Transverse colon (tissue), 4 donors: Measurements from ENCODE around the gene CNKSR1. TPM values are rescaled to one million over a fixed set of nuclear protein-coding genes. Genes with fewer than 3 reads are reported as not detected.
A peak's percentile ranks its signal among the peaks of the same experiment; 100 is the strongest.

Source experiments
- DNase-seq: peaks from one replicate; pipeline ENCODE4 v3.0.0-alpha.2; 2019
- H3K27ac ChIP-seq, 4 donors: fragments of 200-600 bp; sonication (generic); 2 replicates each; pipeline ENCODE4 v1.5.1; 2016 to 2018; ENCODE audit warnings: inconsistent platforms in 4 of 4
- H3K27me3 ChIP-seq: fragments of 200-600 bp; sonication (generic); 2 replicates; pipeline ENCODE4 v1.5.1; 2017; ENCODE audit warnings: inconsistent platforms
- H3K36me3 ChIP-seq, 4 donors: fragments of 200-600 bp; sonication (generic); 2 replicates each; pipeline ENCODE4 v1.5.1; 2017 to 2019; ENCODE audit warnings: inconsistent platforms in 4 of 4
- H3K4me1 ChIP-seq, 4 donors: fragments of 200-600 bp; sonication (generic); 2 replicates each; pipeline ENCODE4 v1.5.1; 2017 to 2020; ENCODE audit warnings: inconsistent platforms in 4 of 4
- H3K4me3 ChIP-seq, 4 donors: fragments of 200-600 bp; sonication (generic); 1 replicate in 1 of 4; 2 replicates in 3 of 4; pipeline versions ENCODE4 v1.5.1 to v1.6.1; 2017 to 2019; ENCODE audit warnings: inconsistent platforms in 4 of 4
- H3K9me3 ChIP-seq, 2 donors: fragments of 200-600 bp; sonication (generic); 2 replicates each; pipeline ENCODE4 v1.5.1; 2017 to 2019; ENCODE audit warnings: inconsistent platforms in 2 of 2
- CTCF ChIP-seq, 5 experiments: fragments of 200-600 bp in 3 of 5; fragments of 450-650 bp in 2 of 5; sonication (generic) in 3 of 5; IDR thresholded peaks; 1 replicate in 2 of 5; 2 replicates in 3 of 5; pipeline ENCODE4 v1.5.1; 2016 to 2017; ENCODE audit warnings: antibody characterized with exemption in 5 of 5, inconsistent platforms in 3 of 5, mild to moderate bottlenecking in 2 of 5, moderate library complexity in 1 of 5
- EP300 ChIP-seq: sonication (generic); formaldehyde crosslinking; IDR thresholded peaks from one replicate; pipeline ENCODE4 v1.6.1; 2017; ENCODE audit warnings: antibody characterized with exemption, low read depth
- POLR2A ChIP-seq: fragments of 450-650 bp; IDR thresholded peaks from one replicate; pipeline ENCODE4 v1.6.1; 2016; ENCODE audit warnings: antibody characterized with exemption, mild to moderate bottlenecking, moderate library complexity
- POLR2AphosphoS5 ChIP-seq, 3 donors: sonication (generic); formaldehyde crosslinking; IDR thresholded peaks; one replicate each; pipeline ENCODE4 v1.6.1; 2016; ENCODE audit warnings: antibody characterized with exemption in 3 of 3
- WGBS, 2 donors: methylation state at CpG; one replicate each; pipeline ENCODE4 v1.1.5; 2018; ENCODE audit warnings: low coverage in 1 of 2; 5-methylcytosine and 5-hydroxymethylcytosine counted together
- in situ Hi-C, 4 donors: fragments of 200-750 bp; cut with MboI; loops; one replicate each; pipeline versions ENCODE4 v1.15.0 to v1.15.1; 2017; ENCODE audit warnings: low sequenced_read_pairs in 3 of 4, low pct_ligation_motif_present in 1 of 4, low pct_unique_long_range_greater_than_20kb in 1 of 4
- intact Hi-C: fragments of 100-400 bp; cut with DNase I; formaldehyde crosslinking; loops from one replicate; pipeline ENCODE4 v1.15.1; 2023; ENCODE audit warnings: low total_unique reads
- total RNA-seq, 4 donors: library from RNA; depleted of rRNA; stranded (reverse); fragments of >200 nt; gene quantifications; one replicate each; pipeline ENCODE4 v1.1.0, GENCODE V29; 2016

Gene CNKSR1
- total RNA-seq, 4 donors from 2014 or later = 53.5 to 187 (median 74.4) TPM

- intact Hi-C loops = loop anchor here (1.0 to 10.0 kb wide), 2 partner anchors 40 to 110 kb away; no protein-coding TSS in a partner anchor
Observed at GRCh38 chr1:26145041-26145959, 32.0 kb upstream of the CNKSR1 start.

GRCh38 chr1:26145960-26146294 lies 31.4 kb upstream of the CNKSR1 start:
- Histone ChIP-seq H3K4me3 (no peak overlapping the region), H3K4me1 (no peaks in the 10 kb centered on the region), H3K27ac (no peak overlapping the region), H3K27me3 (no peaks in the 10 kb centered on the region), H3K36me3 (no peaks in the 10 kb centered on the region), H3K9me3 (no peaks in the 10 kb centered on the region)
- 30 to 53% methylated on average over 4 to 6 of the region's 6 CpGs for WGBS, 2 donors
- TF ChIP-seq POLR2A (no peak), EP300 (no peak), POLR2AphosphoS5 (IDR thresholded peaks at IDR 0.05) (no peak), CTCF (IDR thresholded peaks at IDR 0.05) (no peak)
- no peak for DNase-seq
- intact Hi-C loops = loop anchor here (1.0 to 10.0 kb wide), 2 partner anchors 41 to 111 kb away; no protein-coding TSS in a partner anchor
- in situ Hi-C loops = loop anchor here (5.0 to 25.0 kb wide), 4 partner anchors 39 to 109 kb away; partner anchors contain the start of gene SLC30A2 (in 2 of the 4)

More at GRCh38 chr1:26145041-26145959, 32.0 kb upstream of the CNKSR1 start:
- H3K27ac ChIP-seq = no peak overlapping the region
- TF ChIP-seq CTCF (IDR thresholded peaks at IDR 0.05) = peak; percentile 77 to 87 (median 79)
- TF ChIP-seq POLR2AphosphoS5 (IDR thresholded peaks at IDR 0.05) = no peak
- DNase-seq = peak; percentile 87
- no peaks in the 10 kb centered on the region for H3K9me3 ChIP-seq
- no peak overlapping the region for H3K4me3 ChIP-seq
- in situ Hi-C loops = loop anchor here (5.0 to 25.0 kb wide), 4 partner anchors 38 to 108 kb away; partner anchors contain the start of gene SLC30A2 (in 2 of the 4)
- no peaks in the 10 kb centered on the region for H3K4me1 ChIP-seq
- H3K36me3 ChIP-seq = no peaks in the 10 kb centered on the region
- 27 to 40% methylated on average over 2 to 18 of the region's 19 CpGs for WGBS, 2 donors
- no peaks in the 10 kb centered on the region for H3K27me3 ChIP-seq

GRCh38 chr1:26148887-26149286 lies 28.4 kb upstream of the CNKSR1 start:
- Histone ChIP-seq H3K4me3 (no peak overlapping the region), H3K4me1 (no peaks in the 10 kb centered on the region), H3K36me3 (no peaks in the 10 kb centered on the region), H3K27me3 (no peaks in the 10 kb centered on the region), H3K27ac (no peak overlapping the region), H3K9me3 (no peaks in the 10 kb centered on the region)
- in situ Hi-C loops = loop anchor here (5.0 to 25.0 kb wide), 4 partner anchors 42 to 112 kb away; partner anchors contain the start of gene SLC30A2 (in 2 of the 4)
- no peak for DNase-seq
- intact Hi-C loops = loop anchor here (10.0 kb wide), 1 partner anchor 114 kb away; no protein-coding TSS in a partner anchor
- TF ChIP-seq POLR2A = no peak
- TF ChIP-seq POLR2AphosphoS5 (IDR thresholded peaks at IDR 0.05) = no peak
- no peak for TF ChIP-seq CTCF (IDR thresholded peaks at IDR 0.05)
- TF ChIP-seq EP300 = no peak

GRCh38 chr1:26153966-26154532 lies 23.2 kb upstream of the CNKSR1 start:
- intact Hi-C loops = no loop called here
- TF ChIP-seq EP300 = no peak
- no peak for TF ChIP-seq CTCF (IDR thresholded peaks at IDR 0.05)
- no peak for TF ChIP-seq POLR2A
- no peak for TF ChIP-seq POLR2AphosphoS5 (IDR thresholded peaks at IDR 0.05)
- no peaks in the 10 kb centered on the region for H3K9me3 ChIP-seq
- H3K4me3 ChIP-seq = no peak overlapping the region
- no peak for DNase-seq
- no peaks in the 10 kb centered on the region for H3K36me3 ChIP-seq
- in situ Hi-C loops = loop anchor here in 2 of 4 donors (25.0 kb wide), 1 partner anchor 117 kb away; the partner anchor contains the start of gene SLC30A2 (in 2 of the 2)
- H3K27ac ChIP-seq = no peak overlapping the region
- WGBS, 2 donors = 17 to 58% methylated on average over 2 to 5 of the region's 5 CpGs
- no peaks in the 10 kb centered on the region for H3K4me1 ChIP-seq
- H3K27me3 ChIP-seq = peaks cover 30% of the 10 kb centered on the region
